T1000 (cell line): ENCODE measurements around the gene GRAMD4.

Experiments
- DNase-seq: peaks from one replicate; lab custom pipeline; 2025; ENCODE audit warnings: mixed read lengths; lab: John Stamatoyannopoulos, UW

Gene GRAMD4

GRCh38 chr22:46723882-46724281, 103.7 kb downstream of the GRAMD4 start:
- no peak for DNase-seq

- no peak for DNase-seq
Measured at GRCh38 chr22:46725096-46725495, 104.9 kb downstream of the GRAMD4 start.

DNA sequence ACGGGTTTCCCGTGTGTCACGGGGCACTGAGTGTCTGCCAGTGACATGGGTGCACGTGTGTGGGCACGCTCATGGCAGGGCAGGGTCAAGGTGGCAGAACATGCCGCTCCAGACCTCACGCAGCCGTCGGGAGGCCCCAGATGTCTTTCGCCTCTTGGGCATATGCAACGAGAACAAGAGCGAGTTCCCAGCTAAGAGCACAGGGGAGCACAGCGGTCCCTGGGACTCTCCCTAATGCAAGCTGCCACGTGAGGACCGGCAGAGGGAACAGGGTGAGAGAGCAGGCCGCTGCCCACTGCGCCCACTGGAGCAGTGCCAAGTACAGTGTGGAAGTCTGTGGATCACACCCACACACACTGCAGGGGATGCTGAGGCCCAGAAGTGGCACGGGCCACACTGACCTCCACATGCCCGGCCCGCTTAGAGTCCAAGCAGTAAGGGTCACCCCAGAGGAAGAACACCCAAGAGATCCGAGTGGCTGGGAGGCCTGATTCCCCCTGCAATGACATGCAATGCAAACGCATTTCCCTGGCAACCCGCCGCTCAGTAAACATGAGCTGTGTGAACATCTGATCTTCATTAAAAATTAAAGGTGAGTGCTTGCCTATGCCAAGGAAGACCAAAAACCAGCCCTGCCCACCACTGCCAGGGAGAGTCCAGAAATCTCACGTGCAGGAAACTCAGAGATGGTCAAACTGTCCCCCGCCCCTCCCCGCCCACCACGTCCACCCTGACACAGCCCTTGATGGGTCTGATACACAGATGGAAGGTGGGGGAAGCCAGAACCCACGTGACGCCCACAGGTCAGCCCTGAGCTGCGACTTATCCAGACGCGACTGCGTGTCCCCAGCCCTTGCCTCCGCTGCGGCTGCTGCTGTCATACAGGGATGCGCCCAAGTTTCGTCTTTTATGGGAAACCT, 106.1 kb downstream of the GRAMD4 start:
- no peak for DNase-seq

GRCh38 chr22:46726986-46727317, 106.8 kb downstream of the GRAMD4 start:
- no peak for DNase-seq

DNA sequence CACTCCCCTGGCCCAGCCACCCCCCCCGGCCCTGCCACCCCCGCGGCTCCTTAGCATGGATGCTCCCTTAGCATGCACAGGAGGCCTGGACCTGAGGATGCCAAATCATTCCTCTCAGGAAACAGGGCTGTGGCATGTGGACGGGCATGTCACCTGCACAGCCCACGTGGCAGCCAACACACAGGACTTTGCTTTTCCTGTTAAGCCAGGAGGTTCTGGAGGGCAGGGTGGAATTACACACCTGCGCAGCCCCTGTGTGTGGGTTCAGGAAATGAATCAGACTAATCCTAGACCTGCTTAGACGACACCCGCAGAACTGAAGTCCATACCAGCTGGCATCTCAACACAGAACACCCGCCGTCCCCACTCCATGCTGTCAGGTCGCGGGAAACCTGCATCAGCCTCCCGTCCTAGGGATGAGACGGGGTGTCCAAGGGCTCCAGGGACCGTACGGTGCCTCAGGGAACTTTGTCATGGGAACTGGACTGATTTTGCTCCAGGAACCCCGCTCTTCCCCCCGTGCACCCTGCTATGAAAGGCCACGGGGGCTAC, 107.7 kb downstream of the GRAMD4 start:
- no peak for DNase-seq

- DNase-seq: no peak
Measured at GRCh38 chr22:46728470-46728869, 108.3 kb downstream of the GRAMD4 start.
